Mononuclear cell (primary cell): ENCODE measurements around the gene ATP6V1A. TPM values are rescaled to one million over a fixed set of nuclear protein-coding genes. Genes with fewer than 3 reads are reported as not detected.
A peak's percentile ranks its signal among the peaks of the same experiment; 100 is the strongest.
"Not testable (repeated sequence)": the region's sequence is repeated elsewhere in the genome, so short reads cannot be mapped to it uniquely, and the experiment has no call there.

Source experiments
- H3K27me3 ChIP-seq: 2 replicates; pipeline ENCODE4 v1.6.0; 2011; ENCODE audit warnings: low read length, control low read depth; ENCODE audit not compliant: insufficient read depth
- H3K4me1 ChIP-seq: 2 replicates; pipeline ENCODE4 v1.5.1; 2011; ENCODE audit warnings: mild to moderate bottlenecking, low read length, control low read depth; ENCODE audit not compliant: insufficient read depth
- H3K4me3 ChIP-seq: 2 replicates; pipeline ENCODE4 v1.5.1; 2011; ENCODE audit warnings: mild to moderate bottlenecking, low read length, moderate library complexity
- H3K9me3 ChIP-seq: 2 replicates; pipeline ENCODE4 v1.5.1; 2011; ENCODE audit warnings: low read depth, mild to moderate bottlenecking, control low read depth, low read length
- total RNA-seq: library from RNA; depleted of rRNA; stranded (reverse); fragments of >200 nt; gene quantifications from one replicate; pipeline ENCODE4 v1.2.3, GENCODE V29; 2012

The ATP6V1A gene
- total RNA-seq, 1 donor = 30.9 TPM

DNA sequence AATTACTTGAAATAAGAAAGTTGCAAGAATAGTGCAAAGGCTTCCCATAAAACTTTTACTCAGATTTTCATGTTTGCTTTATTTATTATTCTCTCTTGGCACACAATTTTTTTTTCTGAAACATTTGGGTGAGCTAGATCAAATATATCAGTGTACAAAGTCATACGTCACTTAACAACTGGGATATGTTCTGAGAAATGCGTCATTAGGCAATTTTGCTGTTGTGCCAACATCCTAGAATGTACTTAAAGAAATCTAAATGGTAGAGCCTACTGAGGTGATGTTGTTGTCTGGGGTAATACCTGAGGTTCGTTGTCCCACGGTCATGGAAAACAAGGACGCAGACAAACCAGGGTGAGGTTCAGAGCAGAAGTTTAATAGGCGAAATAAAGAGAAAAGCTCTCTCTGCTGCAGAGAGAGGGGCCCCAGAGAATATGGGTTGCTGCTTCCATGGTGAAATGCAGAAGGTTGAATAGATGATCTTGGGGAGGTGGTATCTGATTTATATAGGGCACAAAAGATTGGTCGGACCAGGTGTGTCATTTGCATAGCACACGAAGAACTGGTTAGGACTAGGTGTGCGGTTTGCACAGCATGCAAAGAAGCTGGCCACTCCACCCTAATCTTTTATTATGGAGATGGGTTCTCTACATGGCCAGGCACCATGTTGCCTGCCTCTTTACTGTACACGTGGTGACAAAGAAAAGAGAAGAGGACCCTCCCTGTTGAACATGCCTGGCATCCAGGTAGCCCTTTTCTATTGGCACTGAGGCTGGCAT is 82.9 kb downstream of the ATP6V1A start:
- Histone ChIP-seq H3K4me3 (no peak overlapping the region), H3K9me3 (no peaks in the 10 kb centered on the region), H3K4me1 (peaks cover 45% of the 10 kb centered on the region), H3K27me3 (no peaks in the 10 kb centered on the region)

DNA sequence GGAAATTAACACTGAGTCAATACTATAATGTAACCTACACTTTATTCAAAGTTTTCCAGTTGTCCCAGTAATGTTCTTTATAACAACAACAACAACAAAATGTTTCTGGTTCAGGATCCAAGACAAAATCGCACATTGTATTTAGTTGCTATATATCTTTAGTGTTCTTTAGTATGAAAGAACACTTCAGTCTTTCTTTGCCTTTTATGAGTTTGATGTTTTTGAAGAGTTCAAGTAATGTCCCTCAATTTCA is 84.2 kb downstream of the ATP6V1A start:
- H3K4me1 ChIP-seq = peaks cover 45% of the 10 kb centered on the region
- H3K27me3 ChIP-seq = no peaks in the 10 kb centered on the region
- H3K4me3 ChIP-seq = no peak overlapping the region

DNA sequence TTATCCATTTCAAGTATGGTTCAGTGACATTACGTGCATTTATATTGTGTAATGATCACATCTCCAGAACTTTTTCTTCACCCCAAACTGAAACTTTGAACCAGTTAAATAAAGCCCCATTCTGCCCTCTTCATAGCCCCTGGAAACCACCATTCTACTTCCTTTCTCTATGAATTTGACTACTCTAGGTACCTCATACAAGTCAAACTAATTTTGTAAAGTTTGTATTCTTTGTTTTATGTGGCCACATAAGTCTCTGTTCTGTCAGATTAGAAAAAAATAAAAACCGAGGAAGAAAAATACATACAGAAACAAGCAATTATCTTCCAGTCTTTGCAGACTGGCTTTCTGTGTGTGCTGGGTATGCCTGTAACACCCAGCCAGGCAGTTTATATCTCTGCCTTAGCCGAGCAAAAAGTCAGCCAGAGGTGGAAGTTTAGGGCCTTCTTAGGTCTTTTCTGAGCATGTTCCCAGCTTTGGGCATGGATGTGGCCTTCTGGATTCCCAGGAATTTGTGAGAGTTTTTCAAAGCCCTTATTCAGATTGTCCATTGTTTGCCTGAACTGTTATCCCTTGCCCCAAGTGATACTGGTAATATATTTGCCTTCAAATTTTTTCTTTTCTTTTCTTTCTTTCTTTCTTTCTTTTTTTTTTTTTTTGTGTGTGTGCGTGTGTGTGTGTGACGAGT is 85.8 kb downstream of the ATP6V1A start:
- H3K4me3 ChIP-seq = no peak overlapping the region
- no peaks in the 10 kb centered on the region for H3K9me3 ChIP-seq
- no peaks in the 10 kb centered on the region for H3K27me3 ChIP-seq
- peaks cover 45% of the 10 kb centered on the region for H3K4me1 ChIP-seq

More for the DNA sequence above, 84.2 kb downstream of the ATP6V1A start:
- H3K9me3 ChIP-seq = no peaks in the 10 kb centered on the region

GRCh38 chr3:113834983-113835382 is 88.1 kb downstream of the ATP6V1A start:
- peaks cover 34% of the 10 kb centered on the region for H3K4me1 ChIP-seq

DNA sequence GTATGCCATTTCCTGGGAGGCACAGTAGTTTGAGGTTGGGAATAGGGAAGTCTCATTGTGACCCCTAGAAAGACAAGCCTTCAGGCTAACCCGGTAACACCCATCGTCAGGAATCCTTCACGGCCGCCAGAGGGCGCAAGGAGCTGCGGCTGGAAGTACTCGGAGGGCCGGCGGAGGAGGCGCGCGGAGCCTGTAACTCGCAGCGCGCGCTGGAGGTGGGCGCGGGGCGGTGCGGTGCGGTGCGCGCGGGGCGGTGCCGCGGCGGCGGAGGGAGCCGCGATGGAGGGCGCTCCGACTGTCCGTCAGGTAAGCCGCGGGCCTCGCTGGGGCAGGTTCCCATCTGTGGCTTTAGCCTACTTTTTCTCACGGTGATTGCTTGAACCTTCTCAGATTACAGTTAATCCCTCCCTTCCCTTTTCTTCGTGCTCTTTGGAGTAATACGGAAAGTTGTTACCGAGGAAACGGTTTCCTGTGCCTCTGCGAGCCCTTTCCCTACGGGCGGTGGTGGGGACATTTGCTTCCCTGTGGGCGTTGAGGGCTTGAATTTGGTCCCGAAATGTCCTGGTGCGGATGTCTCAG is 91.9 kb downstream of the ATP6V1A start, which contains the start of gene GRAMD1C:
Gene GRAMD1C, plus strand, starts transcription at position 158 of the 579 bp plus-strand sequence. Its CDS starts 122 bp downstream, at position 280.
- Histone ChIP-seq H3K9me3 (no peaks in the 10 kb centered on the region), H3K4me3 (peak within 1 kb of the TSS; percentile 42)

More at GRCh38 chr3:113834983-113835382, 88.1 kb downstream of the ATP6V1A start:
- Histone ChIP-seq H3K4me3 (no peak overlapping the region), H3K9me3 (no peaks in the 10 kb centered on the region), H3K27me3 (no peaks in the 10 kb centered on the region)

GRCh38 chr3:113839551-113839950 is 92.7 kb downstream of the ATP6V1A start:
- H3K4me3 ChIP-seq = no peak overlapping the region
- H3K9me3 ChIP-seq = no peaks in the 10 kb centered on the region
- H3K4me1 ChIP-seq = peaks cover 12% of the 10 kb centered on the region
- no peaks in the 10 kb centered on the region for H3K27me3 ChIP-seq

More for the DNA sequence above, 91.9 kb downstream of the ATP6V1A start, which contains the start of gene GRAMD1C:
- Histone ChIP-seq H3K27me3 (no peaks in the 10 kb centered on the region), H3K4me1 (peaks cover 12% of the 10 kb centered on the region)

DNA sequence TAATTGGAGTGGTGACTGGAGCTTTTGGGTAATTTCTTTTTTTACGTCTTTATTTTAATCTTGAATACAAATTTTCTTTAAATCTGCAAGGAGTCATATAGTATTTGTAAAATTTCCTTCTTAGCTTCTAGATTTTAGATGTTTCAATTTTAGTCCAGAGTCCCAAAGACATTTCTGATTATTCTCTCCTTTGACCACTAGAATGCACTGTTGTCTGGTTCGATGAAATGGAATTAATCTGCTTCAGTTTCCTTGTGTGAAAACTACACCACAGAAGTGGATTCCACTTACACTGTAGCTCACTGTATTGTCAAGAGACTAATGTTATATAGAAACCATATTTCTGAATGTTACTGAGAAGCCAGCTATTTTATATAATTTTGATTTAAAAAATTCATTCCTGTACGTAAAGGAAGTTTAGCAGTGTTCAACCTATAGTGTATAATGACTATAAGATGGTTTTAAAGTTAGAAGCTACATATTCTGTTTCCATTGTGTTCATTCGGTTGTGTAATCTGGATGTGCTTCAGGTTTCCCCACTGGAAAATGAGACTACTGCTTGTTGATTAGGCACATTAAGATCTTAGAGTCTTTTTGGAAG is 97.9 kb downstream of the ATP6V1A start:
- Histone ChIP-seq H3K4me3 (no peak overlapping the region), H3K4me1 (no peaks in the 10 kb centered on the region), H3K27me3 (no peaks in the 10 kb centered on the region), H3K9me3 (no peaks in the 10 kb centered on the region)

DNA sequence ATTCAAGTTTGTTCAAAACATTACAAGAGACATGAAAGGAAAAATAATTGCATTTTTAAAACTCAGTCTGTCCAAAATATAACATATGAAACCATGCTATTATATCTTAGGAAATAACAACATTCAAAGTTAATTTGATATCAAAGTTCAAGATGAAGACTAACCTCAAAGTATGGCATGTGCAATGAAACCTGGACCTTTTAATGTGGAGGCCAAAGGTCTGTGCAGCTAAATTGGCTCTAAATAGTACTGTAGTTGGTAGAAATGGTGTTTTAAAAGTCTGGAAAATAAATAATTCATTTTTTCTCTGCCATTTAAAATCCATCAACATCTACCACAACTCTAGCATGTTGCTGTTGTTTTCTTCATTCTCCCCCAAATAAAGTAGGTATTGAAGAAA is 100.4 kb downstream of the ATP6V1A start:
- no peaks in the 10 kb centered on the region for H3K4me1 ChIP-seq
- H3K27me3 ChIP-seq = no peaks in the 10 kb centered on the region
- H3K9me3 ChIP-seq = no peaks in the 10 kb centered on the region
- H3K4me3 ChIP-seq = no peak overlapping the region

- no peaks in the 10 kb centered on the region for H3K4me1 ChIP-seq
- no peaks in the 10 kb centered on the region for H3K27me3 ChIP-seq
- no peak overlapping the region for H3K4me3 ChIP-seq
- no peaks in the 10 kb centered on the region for H3K9me3 ChIP-seq
These were observed 101.0 kb downstream of the ATP6V1A start for GRCh38 chr3:113847664-113848461.

- H3K4me1 ChIP-seq, H3K27me3 ChIP-seq, H3K9me3 ChIP-seq, H3K4me3 ChIP-seq: not testable (repeated sequence)
These were observed 102.2 kb downstream of the ATP6V1A start for GRCh38 chr3:113849071-113849470.

DNA sequence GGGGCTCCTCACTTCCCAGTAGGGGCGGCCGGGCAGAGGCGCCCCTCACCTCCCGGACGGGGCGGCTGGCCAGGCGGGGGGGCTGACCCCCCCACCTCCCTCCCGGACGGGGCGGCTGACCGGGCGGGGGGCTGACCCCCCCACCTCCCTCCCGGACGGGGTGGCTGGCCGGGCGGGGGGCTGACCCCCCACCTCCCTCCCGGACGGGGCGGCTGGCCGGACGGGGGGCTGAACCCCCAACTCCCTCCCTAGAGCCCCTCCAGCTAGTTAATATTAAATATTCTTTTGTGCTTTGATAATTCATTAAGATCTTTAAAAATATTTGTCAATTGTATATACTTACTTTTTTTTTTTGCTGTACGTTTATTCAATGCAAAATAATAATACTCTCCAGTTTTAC is 103.0 kb downstream of the ATP6V1A start:
- not testable (repeated sequence) for H3K4me3 ChIP-seq, H3K4me1 ChIP-seq, H3K9me3 ChIP-seq, H3K27me3 ChIP-seq

DNA sequence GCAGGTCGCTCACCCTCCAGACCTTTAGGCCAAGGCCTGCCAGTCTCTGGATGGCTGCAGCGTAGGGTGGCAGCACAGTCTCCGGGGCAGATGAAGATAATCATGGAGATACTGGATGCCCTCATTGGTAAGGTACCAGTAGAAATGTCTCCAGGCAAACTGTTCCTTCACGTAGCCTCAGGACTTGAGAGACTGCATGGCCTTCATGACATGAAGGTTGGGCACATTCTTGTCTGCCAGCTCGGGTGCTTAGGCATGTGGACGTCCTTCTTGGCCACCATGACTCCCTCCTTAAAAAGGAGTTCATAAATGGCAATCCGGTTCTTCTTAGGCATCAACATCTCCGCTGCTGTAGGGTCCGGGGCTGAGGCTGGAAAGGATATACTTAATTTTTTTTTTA is 103.6 kb downstream of the ATP6V1A start:
- not testable (repeated sequence) for H3K4me3 ChIP-seq, H3K27me3 ChIP-seq, H3K4me1 ChIP-seq, H3K9me3 ChIP-seq

DNA sequence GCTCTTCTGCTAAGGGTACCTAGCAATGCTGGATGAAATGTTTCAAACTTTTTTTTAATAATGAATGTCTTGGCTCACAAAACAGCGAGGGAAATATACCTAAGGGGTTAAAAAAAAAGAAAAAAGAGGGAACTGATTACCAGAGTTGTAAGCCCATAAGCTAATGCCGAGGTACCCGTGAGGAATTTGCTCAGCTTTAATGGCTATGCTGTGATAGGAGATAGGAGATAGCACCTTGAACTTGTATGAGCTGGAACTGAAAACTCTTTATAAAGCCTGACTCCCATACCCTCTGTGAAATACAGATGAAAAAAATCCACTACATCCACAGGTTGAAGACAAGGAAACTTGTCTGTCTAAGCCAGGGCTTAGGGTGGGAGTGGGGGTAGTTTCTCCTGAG is 105.7 kb downstream of the ATP6V1A start:
- Histone ChIP-seq H3K4me1 (no peaks in the 10 kb centered on the region), H3K9me3 (no peaks in the 10 kb centered on the region), H3K4me3 (no peak overlapping the region), H3K27me3 (no peaks in the 10 kb centered on the region)
